ENCODE measurements around the gene NFIB. TPM values are rescaled to one million over a fixed set of nuclear protein-coding genes. Genes with fewer than 3 reads are reported as not detected.

NFIB gene
- total and polyA plus RNA-seq, 8 donors = 88.8 to 144 (median 127) TPM

- DNase-seq = peak in 2 of 4 donors; percentile 36 to 58
- Histone ChIP-seq H3K9me3 (no peaks in the 10 kb centered on the region), H3K36me3 (no peaks in the 10 kb centered on the region), H3K27ac (peak overlapping the region in 1 of 2 donors; percentile 20), H3K27me3 (no peaks in the 10 kb centered on the region), H3K4me1 (peaks cover 0 to 3% of the 10 kb centered on the region in 2 donors), H3K4me3 (no peak overlapping the region)
- intact Hi-C loops (cut with DNase I) = no loop called here
- peak; percentile 90 for ATAC-seq
- no peak for TF ChIP-seq CTCF (IDR thresholded peaks at IDR 0.05)
Measured at GRCh38 chr9:14165376-14166035, 148.4 kb downstream of the NFIB start.

GRCh38 chr9:14164908-14165307 is 149.0 kb downstream of the NFIB start:
- DNase-seq (no peak), ATAC-seq (peak; percentile 26)
- Histone ChIP-seq H3K36me3 (no peaks in the 10 kb centered on the region), H3K27me3 (no peaks in the 10 kb centered on the region), H3K4me3 (no peak overlapping the region), H3K27ac (peak overlapping the region in 1 of 2 donors; percentile 20), H3K4me1 (peaks cover 0 to 5% of the 10 kb centered on the region in 2 donors), H3K9me3 (no peaks in the 10 kb centered on the region)
- intact Hi-C loops (cut with DNase I) = no loop called here
- no peak for TF ChIP-seq CTCF (IDR thresholded peaks at IDR 0.05)

DNA sequence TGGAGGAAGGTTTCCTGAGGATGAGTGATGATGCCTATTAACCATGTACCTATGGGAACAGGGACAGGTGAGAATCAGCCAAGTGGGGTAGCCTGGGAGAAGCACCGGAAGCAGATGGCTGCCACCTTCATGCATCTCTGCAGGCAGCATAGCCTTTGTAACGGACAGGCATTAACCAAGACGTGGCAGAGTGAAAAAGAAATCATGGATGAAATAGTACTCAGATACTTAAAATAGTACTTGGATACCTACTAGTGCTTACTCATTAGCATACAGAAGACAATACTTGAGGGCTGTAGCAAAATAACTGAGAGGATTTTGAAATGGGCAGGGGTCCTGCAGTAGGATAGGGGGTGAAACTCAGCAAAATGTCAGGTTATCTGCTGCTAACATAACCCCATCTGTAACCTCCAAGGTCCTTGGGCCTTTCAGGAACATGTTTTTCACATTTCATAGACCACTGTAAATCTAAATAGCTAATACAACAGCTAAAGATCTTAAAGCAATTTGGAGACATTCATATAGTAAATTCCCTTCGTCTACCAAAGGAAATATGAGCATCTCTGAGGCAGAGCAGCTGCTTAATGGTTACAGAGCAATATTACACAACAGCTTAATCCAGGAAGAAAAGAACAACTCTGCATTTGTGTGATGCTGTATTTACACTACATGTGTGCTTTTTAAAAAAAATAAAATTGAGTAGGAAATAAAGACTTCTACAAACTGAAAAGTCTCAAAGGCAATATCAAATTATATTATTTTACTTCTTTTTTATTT is 154.3 kb downstream of the NFIB start:
- no peak for TF ChIP-seq CTCF (IDR thresholded peaks at IDR 0.05)
- no peaks in the 10 kb centered on the region for H3K36me3 ChIP-seq
- no peaks in the 10 kb centered on the region for H3K27me3 ChIP-seq
- no peaks in the 10 kb centered on the region for H3K9me3 ChIP-seq
- peak in 2 of 4 donors; percentile 50 to 68 for DNase-seq
- ATAC-seq = peak; percentile 34
- peaks cover 0 to 13% of the 10 kb centered on the region in 2 donors for H3K4me1 ChIP-seq
- H3K27ac ChIP-seq = no peak overlapping the region
- intact Hi-C loops (cut with DNase I) = no loop called here
- H3K4me3 ChIP-seq = no peak overlapping the region

GRCh38 chr9:14158916-14159315 is 155.0 kb downstream of the NFIB start:
- no peak for TF ChIP-seq CTCF (IDR thresholded peaks at IDR 0.05)
- DNase-seq (no peak), ATAC-seq (peak; percentile 42)
- H3K9me3 ChIP-seq = no peaks in the 10 kb centered on the region
- H3K27ac ChIP-seq = no peak overlapping the region
- intact Hi-C loops (cut with DNase I) = no loop called here
- no peaks in the 10 kb centered on the region for H3K36me3 ChIP-seq
- H3K4me3 ChIP-seq = no peak overlapping the region
- no peaks in the 10 kb centered on the region for H3K27me3 ChIP-seq
- peaks cover 0 to 13% of the 10 kb centered on the region in 2 donors for H3K4me1 ChIP-seq

- H3K36me3 ChIP-seq = no peaks in the 10 kb centered on the region
- H3K9me3 ChIP-seq = no peaks in the 10 kb centered on the region
- H3K27me3 ChIP-seq = no peaks in the 10 kb centered on the region
- no peak for ATAC-seq
- no peak overlapping the region for H3K27ac ChIP-seq
- peaks cover 0 to 13% of the 10 kb centered on the region in 2 donors for H3K4me1 ChIP-seq
- DNase-seq = no peak
- intact Hi-C loops (cut with DNase I) = no loop called here
- TF ChIP-seq CTCF (IDR thresholded peaks at IDR 0.05) = no peak
- no peak overlapping the region for H3K4me3 ChIP-seq
Measured at GRCh38 chr9:14158136-14158813, 155.7 kb downstream of the NFIB start.
